UCSD-AML1 (cell line): Measurements from ENCODE around the gene ZFPM1.
A peak's percentile ranks its signal among the peaks of the same experiment; 100 is the strongest.
"Not testable (repeated sequence)": the region's sequence is repeated elsewhere in the genome, so short reads cannot be mapped to it uniquely, and the experiment has no call there.

ENCODE experiments used
- DNase-seq: peaks from one replicate; lab custom pipeline; 2025; ENCODE audit not compliant: unreplicated experiment; lab: John Stamatoyannopoulos, UW

ZFPM1 gene

DNA sequence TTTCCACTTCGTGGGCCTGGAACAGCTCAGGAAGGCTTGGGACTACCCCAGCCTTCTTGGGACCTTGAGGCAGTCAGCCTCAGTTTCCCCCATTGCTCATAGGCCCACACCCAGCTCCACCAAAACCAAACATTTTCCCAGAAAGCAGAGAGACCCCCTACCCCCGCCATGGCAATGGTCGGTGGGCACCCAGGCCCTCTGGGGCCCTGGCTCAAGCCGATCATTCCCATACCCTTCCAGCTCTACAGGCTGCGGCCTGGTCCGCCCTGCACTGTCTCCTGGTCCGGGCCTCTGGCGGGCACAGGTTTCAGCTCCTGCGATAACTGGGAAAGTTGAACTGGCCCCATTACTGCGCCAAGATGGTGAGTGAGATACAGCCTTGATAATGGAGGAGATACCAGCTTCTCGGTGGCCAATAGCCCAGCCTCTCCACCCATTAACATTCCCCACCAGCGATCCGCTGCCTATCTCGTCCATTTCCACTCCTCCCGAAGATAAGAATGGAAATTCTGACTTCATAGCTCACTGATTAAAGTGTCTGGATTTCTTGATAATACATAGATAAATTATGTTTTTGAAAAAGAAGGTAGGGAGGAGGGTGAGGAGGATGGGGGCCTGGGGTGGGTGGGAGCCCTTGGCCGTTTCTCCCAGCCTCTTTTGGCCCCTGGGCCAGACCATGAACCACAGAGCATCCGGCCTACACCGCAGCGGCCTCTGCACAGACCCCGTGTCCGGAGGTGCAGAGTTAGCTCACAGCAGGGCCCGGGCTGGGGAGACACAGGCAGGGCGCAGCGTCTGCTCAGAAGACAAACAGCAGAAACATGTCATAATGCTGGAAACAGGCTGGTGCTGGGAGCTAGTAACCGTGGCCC, 11.6 kb downstream of the ZFPM1 start:
- peak; percentile 88 for DNase-seq

DNA sequence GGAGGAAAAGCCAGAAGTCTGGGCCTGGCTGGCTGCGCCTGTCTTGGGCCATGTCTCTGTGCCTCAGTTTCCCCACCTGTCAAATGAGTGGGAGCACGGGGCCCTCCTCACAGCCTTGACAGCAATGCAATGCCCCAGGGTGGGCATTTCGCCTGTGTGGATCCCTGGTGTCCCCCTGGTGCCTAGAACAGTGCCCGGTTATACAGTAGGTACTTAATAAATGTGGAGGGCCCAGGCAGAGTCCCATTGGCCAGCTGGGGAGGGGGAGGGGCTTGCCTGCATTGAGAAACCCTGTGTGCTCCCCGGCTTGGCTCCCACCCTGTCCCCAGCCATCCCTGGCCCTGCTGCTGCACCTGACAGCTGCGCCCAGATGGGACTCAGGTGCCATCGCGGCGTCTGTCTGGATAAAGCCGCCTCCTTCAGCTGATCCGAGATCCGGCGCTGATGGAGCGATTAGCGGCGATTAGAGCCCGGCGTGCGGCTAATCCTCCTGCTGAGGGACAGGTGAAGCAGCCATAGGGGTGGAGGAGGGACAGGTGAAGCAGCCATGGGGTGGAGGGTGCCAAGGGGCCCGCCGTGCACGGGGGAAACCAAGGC, 12.4 kb downstream of the ZFPM1 start:
- no peak for DNase-seq

DNA sequence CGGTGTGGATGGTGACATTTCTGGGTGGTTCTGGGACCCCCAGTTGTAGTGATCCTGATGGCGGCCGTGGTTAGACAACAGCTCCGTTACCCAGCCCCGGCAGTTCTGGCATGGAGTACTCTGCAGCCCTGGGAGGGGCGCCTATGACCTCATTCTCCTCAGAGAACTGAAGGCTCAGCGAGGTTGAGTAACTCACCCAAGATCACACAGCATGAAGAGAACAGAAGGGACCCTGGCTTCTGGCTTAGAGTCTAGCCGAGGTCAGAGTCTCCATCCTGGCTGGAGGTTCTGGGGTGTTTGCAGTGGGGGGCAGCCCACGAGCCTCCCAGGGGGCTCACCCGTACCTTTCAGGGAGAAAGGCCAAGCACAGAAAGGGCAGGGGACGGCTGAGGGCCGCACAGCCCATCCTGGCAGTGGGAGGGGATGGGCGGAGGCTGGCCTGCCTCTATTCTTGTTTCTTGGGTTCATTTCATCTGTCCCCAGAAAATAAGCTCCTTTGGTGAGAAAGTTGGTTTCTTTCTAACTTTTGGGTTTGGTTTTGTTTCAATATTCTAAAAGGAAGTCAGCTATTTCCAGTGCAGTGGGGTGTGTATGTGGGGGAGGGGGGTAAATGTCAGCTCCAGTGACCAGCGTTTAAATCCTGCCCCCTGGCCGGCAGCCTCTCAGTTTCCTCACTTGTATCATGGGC, 13.2 kb downstream of the ZFPM1 start:
- no peak for DNase-seq

DNA sequence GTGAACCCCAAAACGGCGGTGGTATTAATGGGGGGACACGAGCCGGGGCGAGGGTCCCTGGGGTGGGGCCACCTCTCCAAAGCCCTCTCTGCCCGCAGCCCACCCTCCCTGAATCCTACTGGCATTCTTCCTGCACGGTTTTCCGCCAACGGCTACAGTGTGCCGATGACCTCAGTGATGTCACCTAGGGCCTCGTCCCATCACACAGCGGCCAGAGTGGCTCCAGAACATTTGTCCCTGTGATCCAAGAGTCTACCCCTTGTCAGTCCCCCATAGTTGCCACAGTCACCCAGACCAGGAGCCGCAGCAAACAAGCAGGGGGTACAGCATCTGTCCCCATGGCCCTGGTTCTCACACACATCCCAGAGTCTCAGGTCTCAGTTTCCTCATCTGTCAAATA, 13.9 kb downstream of the ZFPM1 start:
- DNase-seq = no peak

DNA sequence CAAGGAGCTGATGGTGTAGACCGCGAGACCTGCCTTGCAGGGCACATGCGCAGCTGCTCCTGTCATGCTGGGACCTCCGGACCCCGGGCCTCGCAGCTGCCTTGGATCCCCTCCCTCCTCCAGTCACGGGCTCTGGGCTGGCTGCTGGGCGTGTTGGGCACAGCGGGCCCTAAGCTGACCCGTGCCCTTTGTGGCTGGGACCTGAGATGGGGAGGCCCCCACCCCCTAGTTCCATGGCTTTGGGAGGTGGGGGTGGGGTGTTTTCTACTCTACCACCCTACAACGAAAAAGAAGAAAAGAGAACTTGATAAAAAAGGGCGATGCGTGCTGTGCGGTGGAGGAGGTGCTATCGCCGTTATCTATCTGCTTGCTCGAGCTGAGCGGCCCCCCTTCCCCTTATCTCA, 14.5 kb downstream of the ZFPM1 start:
- no peak for DNase-seq

DNA sequence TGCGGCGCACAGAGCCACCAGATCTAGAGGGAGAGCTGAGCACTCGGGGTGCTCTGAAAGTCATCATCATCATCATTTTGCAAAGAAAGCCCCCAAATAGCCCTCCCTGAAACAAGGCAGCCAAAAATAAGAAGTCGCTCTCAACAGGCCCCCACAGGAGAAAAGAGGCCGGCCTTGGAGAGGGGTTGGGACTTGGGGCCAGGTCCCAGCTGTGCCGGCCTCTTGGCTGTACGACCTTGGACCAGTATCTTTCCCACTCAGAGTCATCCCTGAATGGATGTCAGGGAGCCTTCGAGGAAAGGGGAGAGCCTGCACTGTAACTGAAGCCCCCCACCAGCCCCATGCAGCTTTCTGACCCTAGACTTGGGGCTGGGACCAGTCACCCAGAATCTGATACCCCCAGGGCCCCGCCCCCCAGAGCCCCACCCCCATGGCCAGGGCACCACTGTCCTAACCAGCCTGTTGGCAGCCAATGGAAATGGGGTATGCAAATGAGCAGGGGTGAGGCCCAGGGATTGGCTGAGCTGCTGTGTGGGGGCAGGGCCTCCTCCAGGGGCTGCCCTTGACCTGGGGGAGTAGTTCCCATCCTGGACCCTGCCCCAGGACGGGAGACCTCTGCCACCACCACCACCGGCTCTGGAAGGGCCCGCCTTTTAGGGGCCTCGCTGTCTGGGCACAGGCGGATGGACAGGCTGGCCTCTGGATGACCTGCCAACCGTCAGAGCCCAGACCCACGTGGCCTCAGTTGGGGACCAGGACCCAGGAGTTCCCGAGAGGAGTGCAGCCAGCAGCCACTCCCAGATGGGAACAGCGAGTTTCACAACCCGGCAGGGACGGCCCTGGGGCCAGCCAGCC, 15.4 kb downstream of the ZFPM1 start:
- DNase-seq = peak; percentile 77

DNA sequence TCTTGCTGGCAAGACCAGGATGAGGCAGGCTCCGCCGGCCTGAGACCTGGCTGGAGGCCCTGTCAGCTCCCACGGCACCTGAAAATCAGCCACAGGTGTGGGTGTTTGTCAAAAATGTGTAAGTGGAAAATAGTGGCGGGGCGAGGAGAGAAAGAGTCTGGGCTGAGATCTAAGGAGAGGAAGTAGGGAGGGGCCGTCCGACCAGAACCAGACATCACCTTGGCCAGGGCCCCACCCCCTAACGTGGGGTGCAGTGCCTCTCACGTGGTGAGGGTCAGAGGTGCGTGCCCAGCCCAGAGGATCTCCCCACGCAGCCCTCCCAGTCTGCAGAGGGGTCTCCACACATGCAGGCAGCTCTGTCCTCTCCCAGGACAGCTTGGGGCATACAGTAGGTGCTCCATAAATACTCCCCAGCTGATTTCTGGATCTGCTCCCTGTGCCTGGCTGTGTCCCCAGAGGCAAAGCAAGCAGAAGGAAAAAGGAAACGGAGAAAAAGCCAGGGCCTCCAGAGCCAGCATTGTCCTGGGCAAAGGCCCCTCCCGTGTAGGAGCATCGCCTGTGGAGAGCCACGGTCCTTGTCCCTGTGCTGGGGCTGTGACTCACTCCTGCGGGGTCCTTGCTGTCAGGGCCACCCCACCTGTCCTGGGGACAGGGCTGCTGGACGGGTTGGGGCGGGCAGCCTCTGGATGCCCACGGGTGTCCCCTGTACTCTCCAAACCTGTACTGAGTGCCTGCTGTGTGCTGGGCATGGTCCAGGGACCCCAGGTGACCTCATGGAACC, 16.7 kb downstream of the ZFPM1 start:
- peak; percentile 42 for DNase-seq

DNA sequence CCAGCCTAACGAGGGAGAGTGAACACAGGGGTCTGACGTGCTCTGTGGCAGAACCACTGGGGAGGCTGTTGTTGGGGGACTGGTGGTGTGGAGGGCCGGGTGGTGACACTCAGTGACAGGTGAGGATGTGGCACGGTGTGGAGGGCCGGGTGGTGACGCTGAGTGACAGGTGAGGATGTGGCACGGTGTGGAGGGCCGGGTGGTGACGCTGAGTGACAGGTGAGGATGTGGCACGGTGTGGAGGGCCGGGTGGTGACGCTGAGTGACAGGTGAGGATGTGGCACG, 17.3 kb downstream of the ZFPM1 start:
- DNase-seq = not testable (repeated sequence)

DNA sequence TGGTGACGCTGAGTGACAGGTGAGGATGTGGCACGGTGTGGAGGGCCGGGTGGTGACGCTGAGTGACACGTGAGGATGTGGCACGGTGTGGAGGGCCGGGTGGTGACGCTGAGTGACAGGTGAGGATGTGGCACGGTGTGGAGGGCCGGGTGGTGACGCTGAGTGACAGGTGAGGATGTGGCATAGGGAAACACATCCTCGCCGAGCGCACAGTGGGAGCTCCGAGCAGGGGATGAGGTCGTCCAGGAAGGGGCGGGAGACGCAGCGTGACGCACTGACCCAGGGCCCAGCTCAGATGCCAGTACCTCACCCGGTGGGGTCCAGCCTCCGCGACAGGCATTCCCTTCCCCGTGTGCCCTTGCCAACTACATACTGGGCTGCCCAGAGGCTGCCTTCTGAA, 17.6 kb downstream of the ZFPM1 start:
- DNase-seq = peak; percentile 62

DNA sequence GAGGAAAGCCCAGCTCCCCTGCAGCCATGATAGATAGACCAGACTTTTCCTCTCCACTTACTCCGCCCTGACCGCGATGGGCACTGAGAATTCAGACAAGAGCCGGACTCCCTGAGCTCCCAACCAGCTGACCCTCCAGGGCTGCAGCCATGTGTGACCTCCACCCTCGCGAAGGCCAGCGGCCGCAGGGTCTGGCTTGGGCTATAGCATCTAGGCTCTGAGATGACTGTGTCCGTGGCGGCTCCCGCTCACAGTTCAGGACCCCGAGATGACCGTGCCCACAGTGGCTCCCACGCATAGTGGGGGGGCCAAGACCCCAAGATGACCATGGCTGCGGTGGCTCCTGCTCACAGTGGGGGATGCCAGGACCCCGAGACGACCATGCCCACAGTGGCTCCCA, 18.0 kb downstream of the ZFPM1 start:
- no peak for DNase-seq

DNA sequence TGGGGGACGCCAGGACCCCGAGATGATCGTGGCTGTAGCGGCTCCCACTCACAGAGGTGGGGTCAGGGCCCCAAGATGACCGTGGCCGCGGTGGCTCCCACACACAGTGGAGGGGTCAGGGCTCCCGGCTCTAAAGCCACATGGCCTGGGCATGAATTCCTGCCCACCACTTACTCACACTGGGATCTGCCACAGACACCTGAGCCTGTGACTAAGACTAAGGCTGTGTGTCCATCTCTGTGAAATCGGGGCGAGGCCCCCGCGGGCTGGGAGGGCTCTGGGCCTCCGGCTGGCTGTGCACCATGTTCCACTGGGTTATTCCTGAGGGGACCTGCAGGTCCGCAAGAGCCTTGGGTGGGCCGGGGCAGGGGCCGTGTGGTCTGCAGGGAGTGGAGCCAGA, 18.5 kb downstream of the ZFPM1 start:
- DNase-seq = no peak

DNA sequence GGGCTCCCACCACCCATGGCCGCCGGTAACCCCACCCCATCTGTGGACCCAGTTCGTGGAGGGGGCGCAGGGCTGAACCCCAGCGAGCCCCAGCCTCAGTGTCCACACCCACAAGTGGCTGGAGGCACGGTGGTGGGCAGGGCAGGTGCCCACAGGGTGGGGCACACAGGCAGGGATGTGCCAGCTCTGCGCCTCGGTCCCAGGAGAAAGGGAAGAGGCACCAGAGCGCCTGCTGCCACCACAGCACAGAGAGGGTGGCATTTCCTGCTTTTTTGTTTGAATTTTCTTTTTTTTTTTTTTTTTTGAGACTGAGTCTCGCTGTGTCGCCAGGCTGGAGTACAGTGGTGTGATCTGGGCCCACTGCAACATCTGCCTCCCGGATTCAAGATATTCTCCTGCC, 19.0 kb downstream of the ZFPM1 start:
- no peak for DNase-seq

DNA sequence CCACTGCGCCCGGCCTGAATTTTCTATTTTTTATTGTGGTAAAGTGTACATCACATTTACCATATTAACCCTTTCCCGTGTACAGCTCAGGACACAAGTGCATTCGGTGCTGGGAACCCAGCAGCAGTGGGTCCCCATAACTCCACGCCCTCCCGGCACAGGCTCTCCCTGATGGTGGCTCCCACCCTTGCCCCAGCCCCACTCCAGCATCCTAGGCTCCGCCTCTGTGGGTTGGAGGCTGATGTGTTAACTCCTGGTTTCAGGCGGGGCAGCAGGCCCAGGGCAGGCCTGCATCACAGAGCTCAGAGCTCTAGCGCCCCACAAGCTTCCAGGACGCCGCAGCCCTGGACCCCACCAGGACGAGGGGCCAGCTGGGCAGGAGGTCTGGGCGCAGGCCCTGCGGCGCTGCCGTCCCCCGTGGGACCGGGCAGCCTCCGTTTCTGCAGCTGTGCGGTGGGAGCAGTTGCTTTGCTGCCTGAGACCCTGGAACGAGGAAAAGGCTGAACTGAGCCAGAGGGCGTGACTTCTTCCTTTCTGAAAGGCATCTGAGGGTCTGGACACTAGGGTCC, 19.6 kb downstream of the ZFPM1 start:
- DNase-seq = no peak

DNA sequence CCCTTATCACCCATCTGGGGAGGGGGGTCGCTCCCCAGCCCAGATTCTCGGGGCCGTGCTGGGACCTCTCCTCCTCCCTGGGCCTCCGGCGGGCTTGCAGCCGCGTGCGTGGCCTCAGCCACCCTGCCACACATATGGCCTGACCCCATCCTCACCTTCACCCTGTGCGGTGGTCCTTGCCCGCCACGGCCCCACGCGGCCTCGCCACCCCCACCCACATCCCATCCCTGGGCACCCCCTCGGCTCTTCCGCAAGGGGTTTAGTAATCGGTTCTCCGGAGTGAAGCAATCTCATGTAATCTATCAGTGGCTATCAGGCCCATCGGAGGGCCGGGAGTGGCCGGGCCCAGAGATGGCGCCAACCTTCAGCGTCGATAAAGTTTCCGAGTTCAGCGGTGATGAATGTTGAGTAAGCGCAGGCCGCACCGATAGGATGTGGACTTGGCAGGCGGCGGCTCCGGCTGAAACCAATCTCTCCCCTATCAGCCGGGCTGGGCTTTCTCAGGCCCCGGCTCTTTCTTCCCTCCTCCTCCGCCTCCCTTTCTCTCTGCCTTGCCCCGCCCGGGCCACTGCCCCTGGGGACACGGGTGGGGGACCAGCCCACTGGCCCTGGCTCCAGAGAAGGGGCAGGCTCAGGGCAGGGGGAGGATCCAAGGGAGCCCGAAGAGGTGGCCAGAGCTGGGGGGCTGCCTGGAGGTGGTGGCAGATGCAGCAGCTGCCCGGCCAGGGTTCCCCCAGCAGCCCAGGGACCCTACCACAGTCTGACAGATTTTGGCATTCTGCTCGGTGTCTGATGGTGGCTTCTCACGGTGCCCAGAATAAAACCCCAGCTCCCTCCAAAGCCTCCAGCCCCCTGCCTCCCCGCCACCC, 20.8 kb downstream of the ZFPM1 start:
- no peak for DNase-seq

DNA sequence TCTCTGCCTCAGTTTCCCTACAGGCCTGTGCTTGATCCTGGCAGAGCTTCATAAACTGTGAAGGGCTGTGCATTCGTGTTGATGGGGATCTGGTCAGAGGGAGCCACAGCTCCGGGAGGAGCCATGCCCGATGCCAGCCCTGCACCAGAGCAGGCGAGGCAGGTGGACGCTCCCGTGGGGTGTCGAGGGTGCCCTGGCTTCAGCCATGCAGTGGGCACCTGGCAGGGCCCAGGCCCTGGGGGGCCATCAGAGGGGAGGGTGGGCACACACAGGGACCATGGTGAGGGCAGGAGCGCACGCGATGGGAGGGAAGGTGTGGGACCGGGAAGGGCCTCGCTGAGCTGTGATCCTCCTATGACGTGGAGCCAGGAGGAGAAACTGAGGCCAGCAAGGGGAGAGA, 22.0 kb downstream of the ZFPM1 start:
- DNase-seq = no peak

DNA sequence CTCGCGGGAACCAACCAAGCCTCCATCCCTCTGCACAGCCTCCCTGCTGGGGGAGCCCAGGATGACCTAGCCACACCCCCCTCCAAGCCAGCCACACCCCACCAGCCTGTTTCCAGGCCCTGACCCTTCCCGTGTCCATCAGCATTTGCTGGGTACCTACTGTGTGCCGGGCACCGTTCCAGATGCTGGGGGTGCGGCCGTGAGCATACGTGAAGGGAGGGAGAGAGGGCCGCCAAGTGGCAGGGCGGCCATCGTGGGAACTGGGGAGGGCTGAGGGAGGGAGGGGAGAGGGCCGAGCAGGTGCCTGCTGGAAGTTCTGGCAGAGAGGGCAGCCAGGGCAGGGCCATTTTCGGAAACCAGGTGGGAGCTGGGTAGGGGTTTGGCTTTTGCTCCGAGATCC, 23.1 kb downstream of the ZFPM1 start:
- no peak for DNase-seq

DNA sequence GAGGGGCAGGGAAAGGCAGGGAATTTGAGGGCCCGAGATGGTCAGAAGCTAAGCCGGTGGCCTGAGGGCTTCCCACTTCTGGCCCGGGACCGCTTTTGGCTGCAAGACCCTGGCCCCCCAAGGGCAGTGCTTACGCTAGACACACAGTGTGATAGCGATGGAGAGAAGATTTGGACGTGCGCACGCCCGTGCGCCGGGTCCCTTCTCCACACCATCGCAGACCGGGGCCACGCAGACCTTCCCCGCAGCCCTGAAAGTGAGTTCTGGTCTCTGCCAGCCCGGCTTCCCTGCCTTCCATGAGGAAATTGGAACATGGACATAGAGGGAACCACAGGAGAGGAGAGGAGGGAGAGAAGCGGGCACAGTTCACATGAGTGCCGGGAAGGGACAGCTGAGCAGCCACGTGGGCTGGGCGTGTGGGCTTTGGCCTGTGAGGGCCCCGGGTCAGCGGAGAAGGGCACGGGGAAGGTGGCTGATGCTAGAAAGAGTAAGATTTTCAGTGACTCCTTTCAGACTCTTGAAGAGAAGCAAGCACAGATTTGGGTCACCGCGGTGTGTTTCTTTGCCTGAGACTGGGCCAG, 23.8 kb downstream of the ZFPM1 start:
- no peak for DNase-seq

DNA sequence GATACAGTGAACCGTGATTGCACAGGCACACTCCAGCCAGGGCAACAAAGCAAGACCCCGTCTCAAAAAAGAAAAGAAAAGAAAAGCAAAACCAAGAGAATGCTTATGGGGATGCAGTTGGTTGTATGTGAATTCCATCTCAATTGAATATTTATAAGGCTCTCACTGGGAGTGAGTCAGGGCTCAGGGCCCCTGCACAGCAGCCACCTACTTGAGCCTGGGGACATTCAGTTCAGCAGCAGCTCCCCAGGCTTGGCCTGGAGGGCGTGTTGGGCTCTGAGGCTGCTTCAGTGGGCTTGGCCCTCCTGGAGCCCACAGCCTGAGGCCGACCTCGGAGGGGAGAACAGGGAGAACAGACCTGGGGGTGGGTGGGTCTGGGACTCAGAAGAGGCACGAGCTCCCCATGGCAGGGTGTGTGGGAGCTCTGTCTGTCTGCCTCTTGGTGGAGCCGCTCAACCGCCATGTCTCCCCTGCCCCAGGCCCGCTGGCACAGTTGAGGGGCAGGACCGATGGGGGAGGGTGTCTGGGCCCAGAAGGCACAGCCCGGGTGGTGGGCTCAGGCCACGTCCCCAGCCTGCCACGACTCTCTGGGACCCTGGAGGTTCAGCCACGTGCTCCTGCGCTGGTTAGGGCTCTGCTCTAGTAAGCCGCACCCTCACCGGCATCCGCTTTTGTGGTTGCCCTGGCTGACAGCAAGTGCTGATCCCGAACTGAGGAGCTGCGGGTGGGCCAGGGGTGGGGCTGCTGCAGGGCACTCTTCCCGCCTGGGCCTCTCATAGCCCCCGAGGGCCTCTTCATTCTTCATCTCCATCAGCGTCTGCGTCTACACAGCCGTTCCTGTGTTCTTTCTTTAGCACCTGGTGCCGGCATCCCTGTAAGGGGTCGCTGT, 24.8 kb downstream of the ZFPM1 start:
- DNase-seq = no peak
